Endothelial cell of umbilical vein (primary cell): ENCODE data around the gene GRIA4. TPM values are rescaled to one million over a fixed set of nuclear protein-coding genes. Genes with fewer than 3 reads are reported as not detected.

Experiments used
- BruUV-seq: library from RNA; stranded (reverse); fragments of 400-500 nt; replicated peaks from 2 replicates; lab custom pipeline; 2021; lab: Mats Ljungman, UMichigan
- CTCF ChIA-PET: fragments of 300-600, 350-600 bp; sonication (Branson Sonifier 250); formaldehyde crosslinking; loops from one replicate; lab custom pipeline; 2021; ENCODE audit warnings: antibody characterized with exemption, inconsistent platforms; lab: Charles Lee
- POLR2A ChIA-PET: fragments of 300-600, 350-600 bp; sonication (Branson Sonifier 250); formaldehyde crosslinking; loops from one replicate; lab custom pipeline; 2021; ENCODE audit warnings: antibody characterized with exemption, inconsistent platforms; lab: Charles Lee
- DNase-seq: peaks from one replicate; pipeline ENCODE4 v3.0.0-alpha.2; 2011; ENCODE audit warnings: low read depth, low spot score
- FAIRE-seq: peaks from 2 replicates; lab custom pipeline; 2011; peaks lifted over from hg19 to GRCh38; lab: Jason Lieb, UNC
- H2AFZ ChIP-seq: 2 replicates; pipeline ENCODE4 v1.6.0; 2012; ENCODE audit warnings: low read depth, low read length, control low read depth, inconsistent platforms
- H3K27ac ChIP-seq: 2 replicates; pipeline ENCODE4 v1.5.1; 2011; ENCODE audit warnings: low read depth, mild to moderate bottlenecking, control low read depth, low read length, moderate library complexity; ENCODE audit not compliant: insufficient read depth
- H3K27me3 ChIP-seq, 2 experiments: 2 replicates each; pipeline versions ENCODE4 v1.6.0 to v1.6.1; 2011; ENCODE audit warnings: low read length in 2 of 2, mixed read lengths in 1 of 2; ENCODE audit not compliant: control insufficient read depth in 2 of 2, insufficient read depth in 2 of 2
- H3K36me3 ChIP-seq, 2 experiments: 2 replicates in 1 of 2; 3 replicates in 1 of 2; pipeline ENCODE4 v1.5.1; 2011; ENCODE audit warnings: low read length in 2 of 2, mild to moderate bottlenecking in 1 of 2, moderate library complexity in 1 of 2; ENCODE audit not compliant: control insufficient read depth in 2 of 2, insufficient read depth in 2 of 2; ENCODE audit errors: extremely low read depth in 1 of 2
- H3K4me1 ChIP-seq: 3 replicates; pipeline ENCODE4 v1.5.1; 2011; ENCODE audit warnings: mild to moderate bottlenecking, low read length; ENCODE audit not compliant: control insufficient read depth, insufficient read depth; ENCODE audit errors: extremely low read depth
- H3K4me2 ChIP-seq: 2 replicates; pipeline ENCODE4 v1.6.1; 2011; ENCODE audit warnings: low read length, control low read depth, mixed read lengths; ENCODE audit not compliant: insufficient read depth
- H3K4me3 ChIP-seq, 3 experiments: fragments of 200-600 bp in 1 of 3; sonication (generic), shearing (Covaris generic) in 1 of 3; replicated peaks in 1 of 3; 2 replicates each; pipeline ENCODE4 v1.5.1; 2011 to 2016; ENCODE audit warnings: control low read depth in 3 of 3, low read length in 3 of 3, mild to moderate bottlenecking in 2 of 3, inconsistent platforms in 1 of 3, low read depth in 1 of 3, moderate library complexity in 1 of 3; ENCODE audit not compliant: insufficient read depth in 1 of 3
- H3K79me2 ChIP-seq: 2 replicates; pipeline ENCODE4 v1.6.0; 2012; ENCODE audit warnings: low read length, inconsistent platforms; ENCODE audit not compliant: control insufficient read depth, insufficient read depth
- H3K9ac ChIP-seq: replicated peaks from 2 replicates; pipeline ENCODE3; 2011; ENCODE audit warnings: low read length, control low read depth; ENCODE audit not compliant: insufficient read depth; ENCODE audit errors: extremely low read depth
- H3K9me1 ChIP-seq: replicated peaks from 3 replicates; pipeline ENCODE4 v1.6.0; 2011; ENCODE audit warnings: mild to moderate bottlenecking, low read length; ENCODE audit not compliant: control insufficient read depth, insufficient read depth; ENCODE audit errors: extremely low read depth
- H3K9me3 ChIP-seq: replicated peaks from 2 replicates; pipeline ENCODE4 v1.5.1; 2012; ENCODE audit warnings: low read length, inconsistent platforms; ENCODE audit not compliant: control insufficient read depth, insufficient read depth
- H4K20me1 ChIP-seq: replicated peaks from 2 replicates; pipeline ENCODE3; 2011; ENCODE audit warnings: mild to moderate bottlenecking, low read length; ENCODE audit not compliant: control insufficient read depth, insufficient read depth; ENCODE audit errors: extremely low read depth
- EZH2 ChIP-seq: IDR thresholded peaks from 2 replicates; pipeline ENCODE4 v1.6.1; 2012; ENCODE audit warnings: borderline replicate concordance, low read depth, mild to moderate bottlenecking, moderate library complexity, low read length, inconsistent platforms; ENCODE audit not compliant: severe bottlenecking
- FOS ChIP-seq: IDR thresholded peaks from 2 replicates; pipeline ENCODE4 v1.6.1; 2011; ENCODE audit warnings: mild to moderate bottlenecking, low read length, moderate library complexity, borderline replicate concordance; ENCODE audit not compliant: insufficient read depth
- GATA2 ChIP-seq: IDR thresholded peaks from 2 replicates; pipeline ENCODE4 v1.7.0; 2011; ENCODE audit warnings: low read depth, mild to moderate bottlenecking, moderate library complexity, mixed read lengths, low read length; ENCODE audit not compliant: insufficient read length, insufficient read depth
- JUN ChIP-seq: IDR thresholded peaks from 2 replicates; pipeline ENCODE4 v1.6.1; 2011; ENCODE audit warnings: borderline replicate concordance, low read depth; ENCODE audit not compliant: insufficient read length, insufficient read depth
- MYC ChIP-seq: IDR thresholded peaks from one replicate; pipeline ENCODE4 v1.6.1; 2011; ENCODE audit warnings: mild to moderate bottlenecking, low read depth, low read length
- POLR2A ChIP-seq: IDR thresholded peaks from 2 replicates; pipeline ENCODE4 v1.6.1; 2012; ENCODE audit warnings: low read depth, mild to moderate bottlenecking, control low read depth, low read length
- POLR2AphosphoS5 ChIP-seq: IDR thresholded peaks from 2 replicates; pipeline ENCODE4 v1.6.1; 2012; ENCODE audit warnings: low read depth, mild to moderate bottlenecking, control low read depth, low read length, moderate library complexity; ENCODE audit not compliant: insufficient read depth
- dilution Hi-C: fragments of 300-500 bp; cut with MboI; formaldehyde crosslinking; loops from one replicate; pipeline ENCODE4 v1.15.0; 2019; ENCODE audit warnings: low sequenced_read_pairs; ENCODE audit not compliant: extremely low pct_ligation_motif_present
- intact Hi-C: fragments of 100-400 bp; cut with micrococcal nuclease; formaldehyde crosslinking; loops from one replicate; pipeline ENCODE4 v1.10.0; 2022
- polyA plus RNA-seq, 4 experiments: library from polyadenylated mRNA; depleted of rRNA in 3 of 4; stranded (reverse) in 3 of 4; unstranded in 1 of 4; fragments of >200 nt; gene quantifications; 2 replicates each; pipeline versions ENCODE4 v1.2.1 to v1.2.3, GENCODE V29; 2011 to 2012; ENCODE audit warnings: missing spikeins in 1 of 4
- total RNA-seq: library from RNA; stranded (reverse); gene quantifications from 2 replicates; pipeline ENCODE4 v1.2.3, GENCODE V29; 2021
- TF ChIP-seq, protein P1 (sequence below): IDR thresholded peaks from 2 replicates; pipeline ENCODE4 v1.6.1; 2011; ENCODE audit not compliant: insufficient read depth, insufficient read length
- TF ChIP-seq, protein P2 (sequence below), 2 donors: IDR thresholded peaks; 1 replicate in 1 of 2; 2 replicates in 1 of 2; pipeline ENCODE4 v1.5.1; 2011; ENCODE audit warnings: low read length in 2 of 2, mild to moderate bottlenecking in 2 of 2, moderate library complexity in 2 of 2, control low read depth in 1 of 2, inconsistent platforms in 1 of 2, low read depth in 1 of 2; ENCODE audit not compliant: insufficient read depth in 1 of 2; ENCODE audit errors: extremely low read depth in 1 of 2

Gene GRIA4
- total and polyA plus RNA-seq, 2 donors (not counting 3 experiments of a cell fraction or from before 2014, with no cell fraction given), result not detected

GRCh38 chr11:105937738-105938137, 327.9 kb downstream of the GRIA4 start:
- Histone ChIP-seq H2AFZ (no peak overlapping the region), H3K9ac (no peak overlapping the region), H3K4me2 (peak overlapping the region; percentile 72), H3K36me3 (no peaks in the 10 kb centered on the region), H4K20me1 (no peaks in the 10 kb centered on the region), H3K27ac (peak overlapping the region; percentile 22), H3K9me3 (no peaks in the 10 kb centered on the region), H3K4me1 (peaks cover 32% of the 10 kb centered on the region), H3K4me3 (no peak overlapping the region), H3K79me2 (no peaks in the 10 kb centered on the region), H3K9me1 (no peaks in the 10 kb centered on the region), H3K27me3 (peaks cover 0 to 5% of the 10 kb centered on the region in 2 experiments)
- intact Hi-C loops (loop anchor here (1.0 to 5.0 kb wide), 4 partner anchors 75 to 1235 kb away; partner anchors contain the start of genes CARD16 and MSANTD4), dilution Hi-C loops (no loop called here)
- TF ChIP-seq EZH2 (no peak), POLR2A (no peak), MYC (no peak), FOS (no peak), POLR2AphosphoS5 (no peak), GATA2 (no peak), JUN (no peak)
- TF ChIP-seq, protein P1, sequence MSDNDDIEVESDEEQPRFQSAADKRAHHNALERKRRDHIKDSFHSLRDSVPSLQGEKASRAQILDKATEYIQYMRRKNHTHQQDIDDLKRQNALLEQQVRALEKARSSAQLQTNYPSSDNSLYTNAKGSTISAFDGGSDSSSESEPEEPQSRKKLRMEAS, result no peak
- TF ChIP-seq, protein P2, sequence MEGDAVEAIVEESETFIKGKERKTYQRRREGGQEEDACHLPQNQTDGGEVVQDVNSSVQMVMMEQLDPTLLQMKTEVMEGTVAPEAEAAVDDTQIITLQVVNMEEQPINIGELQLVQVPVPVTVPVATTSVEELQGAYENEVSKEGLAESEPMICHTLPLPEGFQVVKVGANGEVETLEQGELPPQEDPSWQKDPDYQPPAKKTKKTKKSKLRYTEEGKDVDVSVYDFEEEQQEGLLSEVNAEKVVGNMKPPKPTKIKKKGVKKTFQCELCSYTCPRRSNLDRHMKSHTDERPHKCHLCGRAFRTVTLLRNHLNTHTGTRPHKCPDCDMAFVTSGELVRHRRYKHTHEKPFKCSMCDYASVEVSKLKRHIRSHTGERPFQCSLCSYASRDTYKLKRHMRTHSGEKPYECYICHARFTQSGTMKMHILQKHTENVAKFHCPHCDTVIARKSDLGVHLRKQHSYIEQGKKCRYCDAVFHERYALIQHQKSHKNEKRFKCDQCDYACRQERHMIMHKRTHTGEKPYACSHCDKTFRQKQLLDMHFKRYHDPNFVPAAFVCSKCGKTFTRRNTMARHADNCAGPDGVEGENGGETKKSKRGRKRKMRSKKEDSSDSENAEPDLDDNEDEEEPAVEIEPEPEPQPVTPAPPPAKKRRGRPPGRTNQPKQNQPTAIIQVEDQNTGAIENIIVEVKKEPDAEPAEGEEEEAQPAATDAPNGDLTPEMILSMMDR (IDR thresholded peaks at IDR 0.05; ENCODE audit: extremely low read depth in 1 of 2, insufficient read depth in 1 of 2, low read depth in 1 of 2, low read length in 2 of 2), result no peak
- ChIA-PET POLR2A (no interaction called here), CTCF (no interaction called here)
- FAIRE-seq (no peak), DNase-seq (peak; percentile 59)
- BruUV-seq, result no TSS peak
